HAP-1 (cell line): ENCODE measurements around the gene KCNMA1.

Experiments
- DNase-seq, 2 experiments: peaks; one replicate each; pipeline ENCODE4 v3.0.0-alpha.2; 2016 to 2020; ENCODE audit warnings: low spot score in 2 of 2
- H3K27me3 ChIP-seq: fragments of 250-450 bp; sonication (Bioruptor Pico); 2 replicates; pipeline ENCODE4 v1.5.1; 2020; ENCODE audit warnings: low read depth, mild to moderate bottlenecking, moderate library complexity
- H3K36me3 ChIP-seq: fragments of 250-450 bp; sonication (Bioruptor Pico); replicated peaks from 2 replicates; pipeline ENCODE4 v1.5.1; 2020; ENCODE audit warnings: mild to moderate bottlenecking
- H3K4me1 ChIP-seq: fragments of 250-450 bp; sonication (Bioruptor Pico); 2 replicates; pipeline ENCODE4 v1.5.1; 2020; ENCODE audit warnings: mild to moderate bottlenecking
- H3K4me3 ChIP-seq: fragments of 250-450 bp; sonication (Bioruptor Pico); 2 replicates; pipeline ENCODE4 v1.5.1; 2020; ENCODE audit warnings: mild to moderate bottlenecking, moderate library complexity
- H3K9me3 ChIP-seq: fragments of 250-450 bp; sonication (Bioruptor Pico); 2 replicates; pipeline ENCODE4 v1.5.1; 2020; ENCODE audit warnings: mild to moderate bottlenecking, moderate library complexity
- in situ Hi-C: fragments of 300-500 bp; cut with MboI; formaldehyde crosslinking; loops from 3 replicates; pipeline ENCODE4 v1.14.3; 2020; ENCODE audit warnings: low sequenced_read_pairs, inconsistent platforms, mixed read lengths

The KCNMA1 gene

GRCh38 chr10:77118603-77119282 is 518.9 kb downstream of the KCNMA1 start:
- Histone ChIP-seq H3K36me3 (no peaks in the 10 kb centered on the region), H3K4me1 (no peaks in the 10 kb centered on the region), H3K27me3 (peaks cover 2% of the 10 kb centered on the region; the same call in 1 of the 2 replicates), H3K9me3 (no peaks in the 10 kb centered on the region), H3K4me3 (no peak overlapping the region)
- in situ Hi-C loops = loop anchor here (25.0 kb wide), 1 partner anchor 556 kb away; no protein-coding TSS in a partner anchor
- DNase-seq = no peak

- in situ Hi-C loops = loop anchor here (25.0 kb wide), 1 partner anchor 555 kb away; no protein-coding TSS in a partner anchor
Observed at GRCh38 chr10:77117501-77117900, 520.1 kb downstream of the KCNMA1 start.

GRCh38 chr10:77116904-77117303 is 520.7 kb downstream of the KCNMA1 start:
- Histone ChIP-seq H3K4me3 (no peak overlapping the region), H3K27me3 (peaks cover 2% of the 10 kb centered on the region; the same call in 1 of the 2 replicates), H3K36me3 (no peaks in the 10 kb centered on the region), H3K9me3 (no peaks in the 10 kb centered on the region), H3K4me1 (no peaks in the 10 kb centered on the region)
- in situ Hi-C loops = loop anchor here (25.0 kb wide), 1 partner anchor 555 kb away; no protein-coding TSS in a partner anchor
- DNase-seq = no peak

More at GRCh38 chr10:77117501-77117900, 520.1 kb downstream of the KCNMA1 start:
- Histone ChIP-seq H3K27me3 (peaks cover 2% of the 10 kb centered on the region; the same call in 1 of the 2 replicates), H3K9me3 (no peaks in the 10 kb centered on the region), H3K36me3 (no peaks in the 10 kb centered on the region), H3K4me1 (no peaks in the 10 kb centered on the region), H3K4me3 (no peak overlapping the region)
- DNase-seq = no peak

- H3K4me1 ChIP-seq = peaks cover 7% of the 10 kb centered on the region
- no peak overlapping the region for H3K4me3 ChIP-seq
- no peaks in the 10 kb centered on the region for H3K36me3 ChIP-seq
- peaks cover 2% of the 10 kb centered on the region; the same call in 1 of the 2 replicates for H3K27me3 ChIP-seq
- in situ Hi-C loops = loop anchor here (25.0 kb wide), 1 partner anchor 552 kb away; no protein-coding TSS in a partner anchor
- no peaks in the 10 kb centered on the region for H3K9me3 ChIP-seq
- DNase-seq = peak in 1 of 2 experiments; percentile 12
Observed at GRCh38 chr10:77114181-77114821, 523.3 kb downstream of the KCNMA1 start.

- peaks cover 10% of the 10 kb centered on the region for H3K4me1 ChIP-seq
- peak; percentile 35 to 42 for DNase-seq
- H3K36me3 ChIP-seq = no peaks in the 10 kb centered on the region
- H3K4me3 ChIP-seq = no peak overlapping the region
- H3K27me3 ChIP-seq = peaks cover 2% of the 10 kb centered on the region; the same call in 1 of the 2 replicates
- no peaks in the 10 kb centered on the region for H3K9me3 ChIP-seq
- in situ Hi-C loops = loop anchor here (25.0 kb wide), 1 partner anchor 550 kb away; no protein-coding TSS in a partner anchor
Observed at GRCh38 chr10:77111611-77112550, 525.7 kb downstream of the KCNMA1 start.

GRCh38 chr10:77110757-77111156 is 526.9 kb downstream of the KCNMA1 start:
- no peak for DNase-seq
- peaks cover 2% of the 10 kb centered on the region; the same call in 1 of the 2 replicates for H3K27me3 ChIP-seq
- in situ Hi-C loops = loop anchor here (25.0 kb wide), 1 partner anchor 548 kb away; no protein-coding TSS in a partner anchor
- no peak overlapping the region for H3K4me3 ChIP-seq
- no peaks in the 10 kb centered on the region for H3K36me3 ChIP-seq
- H3K4me1 ChIP-seq = peaks cover 10% of the 10 kb centered on the region
- H3K9me3 ChIP-seq = no peaks in the 10 kb centered on the region

- in situ Hi-C loops = loop anchor here (25.0 kb wide), 1 partner anchor 547 kb away; no protein-coding TSS in a partner anchor
- Histone ChIP-seq H3K36me3 (no peaks in the 10 kb centered on the region), H3K4me1 (peaks cover 10% of the 10 kb centered on the region), H3K27me3 (no peaks in the 10 kb centered on the region), H3K4me3 (no peak overlapping the region), H3K9me3 (no peaks in the 10 kb centered on the region)
- peak; percentile 39 to 70 for DNase-seq
Observed at GRCh38 chr10:77109351-77109994, 528.1 kb downstream of the KCNMA1 start.

GRCh38 chr10:77106676-77107075 is 530.9 kb downstream of the KCNMA1 start:
- H3K36me3 ChIP-seq = no peaks in the 10 kb centered on the region
- H3K27me3 ChIP-seq = no peaks in the 10 kb centered on the region
- DNase-seq = no peak
- H3K9me3 ChIP-seq = no peaks in the 10 kb centered on the region
- in situ Hi-C loops = loop anchor here (25.0 kb wide), 1 partner anchor 544 kb away; no protein-coding TSS in a partner anchor
- peaks cover 10% of the 10 kb centered on the region for H3K4me1 ChIP-seq
- H3K4me3 ChIP-seq = no peak overlapping the region

GRCh38 chr10:77105761-77106221 is 531.8 kb downstream of the KCNMA1 start:
- no peak for DNase-seq
- in situ Hi-C loops = loop anchor here (25.0 kb wide), 1 partner anchor 543 kb away; no protein-coding TSS in a partner anchor
- Histone ChIP-seq H3K27me3 (no peaks in the 10 kb centered on the region), H3K9me3 (no peaks in the 10 kb centered on the region), H3K36me3 (no peaks in the 10 kb centered on the region), H3K4me1 (peaks cover 10% of the 10 kb centered on the region), H3K4me3 (no peak overlapping the region)

- Histone ChIP-seq H3K27me3 (no peaks in the 10 kb centered on the region), H3K4me1 (peaks cover 6% of the 10 kb centered on the region), H3K9me3 (no peaks in the 10 kb centered on the region), H3K4me3 (no peak overlapping the region), H3K36me3 (no peaks in the 10 kb centered on the region)
- DNase-seq = no peak
- in situ Hi-C loops = loop anchor here (25.0 kb wide), 1 partner anchor 542 kb away; no protein-coding TSS in a partner anchor
Observed at GRCh38 chr10:77104459-77104980, 533.1 kb downstream of the KCNMA1 start.

- Histone ChIP-seq H3K27me3 (no peaks in the 10 kb centered on the region), H3K4me1 (no peaks in the 10 kb centered on the region), H3K36me3 (no peaks in the 10 kb centered on the region), H3K4me3 (no peak overlapping the region), H3K9me3 (no peaks in the 10 kb centered on the region)
- no peak for DNase-seq
- in situ Hi-C loops = loop anchor here (25.0 kb wide), 1 partner anchor 541 kb away; no protein-coding TSS in a partner anchor
Observed at GRCh38 chr10:77103213-77103612, 534.4 kb downstream of the KCNMA1 start.

GRCh38 chr10:77101341-77101740 is 536.3 kb downstream of the KCNMA1 start:
- Histone ChIP-seq H3K9me3 (no peaks in the 10 kb centered on the region), H3K36me3 (no peaks in the 10 kb centered on the region), H3K27me3 (no peaks in the 10 kb centered on the region), H3K4me3 (no peak overlapping the region), H3K4me1 (no peaks in the 10 kb centered on the region)
- in situ Hi-C loops = loop anchor here (25.0 kb wide), 1 partner anchor 539 kb away; no protein-coding TSS in a partner anchor
- DNase-seq = no peak
